ENCODE data around the gene MRPL1.

MRPL1 gene

DNA sequence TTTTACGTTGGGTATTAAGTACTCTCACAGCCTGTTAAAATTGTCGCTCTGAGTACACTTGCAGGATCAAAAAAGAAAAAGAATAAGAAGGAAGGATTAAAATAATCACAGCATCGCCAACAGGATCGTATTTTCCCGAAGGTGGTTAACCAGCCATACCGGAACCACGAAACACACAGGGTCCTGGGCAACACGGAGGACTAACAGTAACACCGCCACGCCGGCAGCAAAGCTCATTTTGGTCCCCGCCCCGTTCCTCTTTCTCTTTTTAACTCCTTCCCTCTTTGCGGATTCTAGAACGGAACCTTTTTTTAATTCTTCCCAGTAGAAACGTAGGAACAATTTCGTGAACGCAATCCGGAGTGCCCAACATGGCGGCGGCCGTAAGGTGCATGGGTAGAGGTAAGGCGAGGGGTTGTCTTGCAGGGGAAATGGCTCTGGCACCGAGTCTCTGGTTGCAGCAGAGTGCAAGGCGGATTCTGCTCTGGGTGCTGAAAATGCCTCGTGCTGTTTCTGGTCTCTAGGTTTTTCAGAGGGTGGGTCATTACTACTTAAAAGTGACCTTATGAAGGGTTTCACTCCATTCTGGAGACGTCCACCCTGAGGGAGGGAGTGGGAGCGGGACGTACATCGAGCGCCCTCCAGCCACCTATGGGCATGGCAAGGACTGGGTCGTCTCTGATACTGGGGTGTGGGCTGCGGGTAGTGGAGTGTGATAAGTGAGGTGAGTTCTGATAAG lies at the start of gene MRPL1:
Gene MRPL1, plus strand, starts transcription at position 353 of the 739 bp plus-strand sequence. Its CDS starts 19 bp downstream, at position 372.
- no peaks in the 10 kb centered on the region for H3K27me3 ChIP-seq (ENCODE audit: insufficient read depth, low read length)
- H3K4me1 ChIP-seq (ENCODE audit: control insufficient read depth, insufficient read depth, low read length, unreplicated experiment): peaks cover 18% of the 10 kb centered on the region
- peak within 1 kb of the TSS; percentile 96 for H3K27ac ChIP-seq (ENCODE audit: low read depth, low read length)
- no peaks in the 10 kb centered on the region for H3K36me3 ChIP-seq (ENCODE audit: insufficient read depth, low read length)
- peaks cover 40% of the 10 kb centered on the region for H3K79me2 ChIP-seq (ENCODE audit: control insufficient read depth, insufficient read depth, low read length, unreplicated experiment)
- H2AFZ ChIP-seq (ENCODE audit: low read length, unreplicated experiment): peak within 1 kb of the TSS; percentile 89
- H3K4me3 ChIP-seq (ENCODE audit: low read depth, low read length): peak within 1 kb of the TSS; percentile 98

DNA sequence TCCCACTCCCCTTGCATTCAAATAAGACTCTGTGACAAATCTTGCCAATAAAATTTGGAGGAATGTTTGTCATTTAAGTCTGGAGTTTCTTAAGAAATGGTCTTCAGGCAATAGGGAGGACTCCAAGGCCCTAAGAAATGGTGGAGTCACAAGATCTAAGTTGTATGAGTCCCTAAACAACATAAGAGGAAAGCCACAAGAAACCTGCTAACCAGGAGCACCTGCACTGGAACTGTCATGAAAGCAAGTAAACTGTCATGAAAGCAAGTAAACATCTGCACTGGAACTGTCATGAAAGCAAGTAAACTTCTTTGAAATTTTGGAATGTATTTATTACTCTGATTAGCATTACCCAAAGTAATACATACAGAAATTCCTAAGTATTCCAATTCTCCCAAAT lies 47.0 kb upstream of the MRPL1 start:
- Histone ChIP-seq H3K79me2 (ENCODE audit: control insufficient read depth, insufficient read depth, low read length, unreplicated experiment) (peaks cover 65% of the 10 kb centered on the region), H3K36me3 (ENCODE audit: insufficient read depth, low read length) (no peaks in the 10 kb centered on the region), H3K4me1 (ENCODE audit: control insufficient read depth, insufficient read depth, low read length, unreplicated experiment) (peaks cover 4% of the 10 kb centered on the region), H2AFZ (ENCODE audit: low read length, unreplicated experiment) (no peak overlapping the region), H3K27me3 (ENCODE audit: insufficient read depth, low read length) (no peaks in the 10 kb centered on the region), H3K27ac (ENCODE audit: low read depth, low read length) (no peak overlapping the region), H3K4me3 (ENCODE audit: low read depth, low read length) (no peak overlapping the region)

DNA sequence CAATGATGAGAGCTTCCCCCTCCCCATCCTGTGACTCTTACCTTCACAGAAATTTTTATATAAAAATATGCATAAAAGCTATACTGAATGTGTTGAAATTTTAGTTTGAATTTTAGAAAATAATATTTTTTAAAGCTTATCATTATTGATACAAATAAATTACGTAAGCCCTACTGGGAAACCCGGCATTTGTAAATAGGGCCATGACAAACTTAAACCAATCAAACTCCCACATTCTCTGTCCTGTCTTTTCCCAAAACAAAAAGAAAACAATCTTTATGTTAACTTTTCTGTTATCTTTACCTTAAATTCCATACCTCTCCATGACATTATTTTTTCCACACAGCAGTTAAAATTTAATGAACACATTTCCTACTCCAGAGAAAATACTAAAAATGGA lies 46.1 kb upstream of the MRPL1 start:
- Histone ChIP-seq H3K27ac (ENCODE audit: low read depth, low read length) (no peak overlapping the region), H3K4me1 (ENCODE audit: control insufficient read depth, insufficient read depth, low read length, unreplicated experiment) (peaks cover 11% of the 10 kb centered on the region), H3K36me3 (ENCODE audit: insufficient read depth, low read length) (no peaks in the 10 kb centered on the region)

DNA sequence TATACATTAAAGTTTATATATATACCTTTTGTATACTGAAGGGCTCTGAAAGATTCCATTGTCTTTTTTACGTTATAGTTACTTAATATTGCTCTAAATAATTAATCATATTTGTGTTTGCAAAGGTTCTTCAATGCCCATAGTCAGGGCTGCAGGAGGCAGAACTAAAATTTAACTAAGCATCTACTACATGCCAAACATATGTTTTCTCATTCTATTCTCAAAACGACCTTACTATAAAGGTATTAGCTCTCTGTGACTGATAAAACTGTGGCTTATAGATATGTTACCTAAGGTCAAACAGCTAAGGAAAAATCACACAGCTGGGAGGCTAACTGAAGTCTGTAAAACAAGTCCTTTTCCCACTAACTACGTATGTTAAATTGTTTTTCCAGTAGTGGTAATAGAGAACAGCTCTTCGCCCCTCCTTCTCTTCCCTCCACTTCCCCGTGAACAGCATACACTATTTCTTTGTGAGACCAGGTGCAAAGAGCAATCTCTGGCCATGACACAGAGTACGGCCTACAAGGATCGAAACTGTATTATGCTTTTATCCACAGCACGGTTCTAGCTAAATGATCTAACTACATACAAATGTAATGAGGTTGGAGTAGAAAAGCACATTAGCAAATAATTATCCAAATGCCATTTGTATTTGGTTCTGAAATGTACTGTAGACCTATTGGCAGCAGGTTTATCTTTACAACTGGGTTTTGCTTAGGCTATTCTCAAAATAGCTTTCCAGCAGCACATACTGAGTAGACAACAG lies 45.1 kb upstream of the MRPL1 start:
- peak overlapping the region; percentile 97 for H3K4me3 ChIP-seq (ENCODE audit: low read depth, low read length)
- peaks cover 16% of the 10 kb centered on the region for H3K4me1 ChIP-seq (ENCODE audit: control insufficient read depth, insufficient read depth, low read length, unreplicated experiment)
- no peaks in the 10 kb centered on the region for H3K36me3 ChIP-seq (ENCODE audit: insufficient read depth, low read length)
- H3K27ac ChIP-seq (ENCODE audit: low read depth, low read length): peak overlapping the region; percentile 64
- peaks cover 54% of the 10 kb centered on the region for H3K79me2 ChIP-seq (ENCODE audit: control insufficient read depth, insufficient read depth, low read length, unreplicated experiment)
- peak overlapping the region; percentile 20 for H2AFZ ChIP-seq (ENCODE audit: low read length, unreplicated experiment)
- no peaks in the 10 kb centered on the region for H3K27me3 ChIP-seq (ENCODE audit: insufficient read depth, low read length)

More for the DNA sequence above, 46.1 kb upstream of the MRPL1 start:
- peaks cover 60% of the 10 kb centered on the region for H3K79me2 ChIP-seq (ENCODE audit: control insufficient read depth, insufficient read depth, low read length, unreplicated experiment)
- H2AFZ ChIP-seq (ENCODE audit: low read length, unreplicated experiment): no peak overlapping the region
- H3K4me3 ChIP-seq (ENCODE audit: low read depth, low read length): no peak overlapping the region
- no peaks in the 10 kb centered on the region for H3K27me3 ChIP-seq (ENCODE audit: insufficient read depth, low read length)

DNA sequence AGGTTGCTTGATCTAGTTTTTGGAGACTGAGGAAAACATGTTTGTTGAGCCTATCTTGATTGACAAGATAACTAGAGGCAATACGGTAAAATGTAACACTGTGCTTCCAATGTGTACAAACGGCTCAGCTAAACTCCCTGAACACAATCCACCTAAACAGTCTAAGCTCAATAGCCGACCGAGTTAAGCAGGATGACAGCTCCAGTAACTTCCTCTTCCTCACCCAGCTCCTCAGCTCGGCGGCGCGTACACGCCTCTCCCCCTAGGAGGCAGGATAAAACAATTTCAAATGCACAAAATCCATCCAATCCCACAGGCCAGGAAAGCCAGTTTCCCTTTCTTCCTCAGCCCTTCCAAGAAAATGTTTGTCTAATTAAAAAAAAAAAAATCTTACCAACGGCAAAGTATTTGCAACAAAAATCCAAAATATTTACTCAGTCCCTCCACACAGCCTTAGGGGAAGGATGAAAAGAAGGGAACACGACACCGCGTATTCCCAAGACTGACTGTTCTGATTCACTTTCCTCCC lies 44.5 kb upstream of the MRPL1 start:
- peak overlapping the region; percentile 64 for H3K27ac ChIP-seq (ENCODE audit: low read depth, low read length)
- H2AFZ ChIP-seq (ENCODE audit: low read length, unreplicated experiment): peak overlapping the region; percentile 84
- H3K4me3 ChIP-seq (ENCODE audit: low read depth, low read length): peak overlapping the region; percentile 97
- H3K4me1 ChIP-seq (ENCODE audit: control insufficient read depth, insufficient read depth, low read length, unreplicated experiment): peaks cover 16% of the 10 kb centered on the region
- peaks cover 49% of the 10 kb centered on the region for H3K79me2 ChIP-seq (ENCODE audit: control insufficient read depth, insufficient read depth, low read length, unreplicated experiment)
- H3K36me3 ChIP-seq (ENCODE audit: insufficient read depth, low read length): no peaks in the 10 kb centered on the region
- no peaks in the 10 kb centered on the region for H3K27me3 ChIP-seq (ENCODE audit: insufficient read depth, low read length)

DNA sequence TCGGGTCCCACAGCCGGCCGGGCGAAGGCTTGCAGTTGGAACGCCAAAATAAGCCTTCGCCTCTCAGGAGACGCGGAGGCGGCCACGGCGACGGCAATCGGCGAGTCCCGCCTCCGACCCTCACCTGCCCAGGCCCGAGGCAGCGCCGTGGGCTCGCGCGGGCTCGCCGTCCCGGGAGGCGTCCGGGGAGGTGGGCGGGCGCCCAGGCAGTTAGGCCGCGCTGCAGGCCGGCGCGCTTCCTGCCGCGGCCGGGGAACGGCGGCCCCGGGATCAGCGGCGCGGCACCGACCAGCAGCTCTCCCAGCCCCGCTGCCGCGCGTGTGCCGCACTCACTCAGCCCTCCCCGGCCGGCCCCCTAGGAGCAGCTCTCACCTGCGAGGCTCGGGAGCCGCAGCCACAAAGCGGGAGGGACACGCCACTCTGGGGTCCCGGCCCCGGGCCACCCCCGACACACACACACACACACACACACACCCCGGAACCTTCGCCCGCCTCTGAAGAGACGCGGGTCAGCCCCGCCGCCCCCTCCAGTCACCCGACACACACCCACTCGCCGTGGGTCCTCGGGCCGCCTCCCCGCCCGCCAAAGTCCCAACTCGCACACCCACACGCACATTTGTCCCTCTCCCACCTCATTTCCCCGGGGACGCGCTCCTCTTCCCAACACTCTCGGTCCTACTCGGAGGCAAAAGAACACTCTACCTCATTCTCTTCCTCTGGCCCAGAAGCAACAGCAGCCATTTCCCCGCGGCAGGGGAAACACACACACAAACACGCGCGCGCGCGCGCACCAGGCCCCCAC lies 43.8 kb upstream of the MRPL1 start, which contains the start of gene CNOT6L:
Gene CNOT6L, minus strand, starts transcription at position 767 of the 802 bp plus-strand sequence. Its CDS starts 60 bp downstream, at position 707.
- H3K4me1 ChIP-seq (ENCODE audit: control insufficient read depth, insufficient read depth, low read length, unreplicated experiment): peaks cover 16% of the 10 kb centered on the region
- H3K36me3 ChIP-seq (ENCODE audit: insufficient read depth, low read length): no peaks in the 10 kb centered on the region

DNA sequence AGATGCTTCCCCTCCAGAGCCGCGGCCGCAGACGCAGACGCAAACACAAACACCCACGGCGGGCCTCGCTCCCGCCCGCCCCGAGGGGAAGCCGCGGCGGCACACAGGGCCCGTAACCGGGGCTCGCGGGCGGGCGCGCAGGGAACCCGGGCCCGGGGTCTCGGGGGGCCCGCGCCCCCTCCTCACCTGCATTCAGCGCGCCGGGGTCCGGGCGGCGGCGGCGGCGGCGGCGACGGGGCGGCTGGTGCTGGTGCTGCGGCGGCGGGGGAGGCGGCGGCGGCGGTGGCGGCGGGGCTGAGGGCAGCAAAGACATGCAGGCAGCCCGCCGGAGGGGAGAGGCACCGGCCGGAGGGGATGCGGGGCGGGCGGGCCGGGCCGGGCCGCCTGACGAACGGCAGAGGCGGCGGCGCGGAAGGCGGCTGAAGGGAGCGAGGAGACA lies 43.2 kb upstream of the MRPL1 start:
- peak overlapping the region; percentile 84 for H2AFZ ChIP-seq (ENCODE audit: low read length, unreplicated experiment)
- no peaks in the 10 kb centered on the region for H3K27me3 ChIP-seq (ENCODE audit: insufficient read depth, low read length)
- H3K4me1 ChIP-seq (ENCODE audit: control insufficient read depth, insufficient read depth, low read length, unreplicated experiment): peaks cover 16% of the 10 kb centered on the region
- H3K27ac ChIP-seq (ENCODE audit: low read depth, low read length): peak overlapping the region; percentile 76
- peaks cover 39% of the 10 kb centered on the region for H3K79me2 ChIP-seq (ENCODE audit: control insufficient read depth, insufficient read depth, low read length, unreplicated experiment)
- peak overlapping the region; percentile 97 for H3K4me3 ChIP-seq (ENCODE audit: low read depth, low read length)
- no peaks in the 10 kb centered on the region for H3K36me3 ChIP-seq (ENCODE audit: insufficient read depth, low read length)

More for the DNA sequence above, 43.8 kb upstream of the MRPL1 start, which contains the start of gene CNOT6L:
- Histone ChIP-seq H3K27ac (ENCODE audit: low read depth, low read length) (peak within 1 kb of the TSS; percentile 76), H3K79me2 (ENCODE audit: control insufficient read depth, insufficient read depth, low read length, unreplicated experiment) (peaks cover 45% of the 10 kb centered on the region), H3K4me3 (ENCODE audit: low read depth, low read length) (peak within 1 kb of the TSS; percentile 97), H2AFZ (ENCODE audit: low read length, unreplicated experiment) (peak within 1 kb of the TSS; percentile 95), H3K27me3 (ENCODE audit: insufficient read depth, low read length) (no peaks in the 10 kb centered on the region)

DNA sequence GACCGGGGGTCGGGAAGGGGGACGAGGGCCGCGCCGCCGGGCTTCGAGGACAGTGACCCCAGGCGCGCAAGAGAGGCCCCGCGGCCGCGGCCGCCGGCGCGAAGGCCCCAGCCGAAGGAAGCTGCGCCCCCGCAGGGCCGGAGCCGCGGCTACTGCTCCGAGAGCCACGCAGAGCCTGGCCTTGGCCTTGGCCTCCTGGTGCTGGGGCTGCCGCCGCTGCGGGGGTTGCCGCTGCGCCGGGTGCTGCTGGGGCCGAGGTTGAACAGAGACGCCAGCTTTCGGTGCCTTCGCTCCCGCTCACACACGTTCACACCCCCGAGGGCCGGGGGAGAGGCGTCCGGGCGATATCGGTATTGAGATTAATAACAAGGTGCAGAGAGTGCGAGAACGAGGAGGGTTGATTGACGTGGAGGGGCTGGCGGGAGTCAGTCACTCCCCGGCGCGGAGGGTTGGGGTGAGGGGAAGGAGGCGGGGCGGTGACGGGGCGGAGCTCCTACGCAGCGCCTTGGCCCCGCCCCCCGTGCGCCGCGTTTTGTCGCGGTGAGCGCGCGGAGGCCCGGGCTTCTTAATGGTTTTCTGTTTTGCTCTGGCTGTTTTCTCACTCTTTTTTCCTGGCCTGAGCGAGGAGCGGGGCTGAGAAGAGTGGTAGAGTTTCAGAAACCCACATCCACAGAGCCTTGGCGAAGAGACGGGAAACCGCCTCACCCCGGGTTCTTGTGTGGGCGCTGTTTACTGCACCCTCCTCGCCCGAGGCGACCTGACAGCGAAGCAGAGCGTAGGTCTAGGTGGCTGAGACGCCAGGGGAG lies 42.6 kb upstream of the MRPL1 start:
- Histone ChIP-seq H3K4me3 (ENCODE audit: low read depth, low read length) (peak overlapping the region; percentile 97), H3K4me1 (ENCODE audit: control insufficient read depth, insufficient read depth, low read length, unreplicated experiment) (peaks cover 16% of the 10 kb centered on the region), H2AFZ (ENCODE audit: low read length, unreplicated experiment) (peak overlapping the region; percentile 95), H3K79me2 (ENCODE audit: control insufficient read depth, insufficient read depth, low read length, unreplicated experiment) (peaks cover 33% of the 10 kb centered on the region), H3K27me3 (ENCODE audit: insufficient read depth, low read length) (no peaks in the 10 kb centered on the region), H3K36me3 (ENCODE audit: insufficient read depth, low read length) (no peaks in the 10 kb centered on the region), H3K27ac (ENCODE audit: low read depth, low read length) (peak overlapping the region; percentile 76)

DNA sequence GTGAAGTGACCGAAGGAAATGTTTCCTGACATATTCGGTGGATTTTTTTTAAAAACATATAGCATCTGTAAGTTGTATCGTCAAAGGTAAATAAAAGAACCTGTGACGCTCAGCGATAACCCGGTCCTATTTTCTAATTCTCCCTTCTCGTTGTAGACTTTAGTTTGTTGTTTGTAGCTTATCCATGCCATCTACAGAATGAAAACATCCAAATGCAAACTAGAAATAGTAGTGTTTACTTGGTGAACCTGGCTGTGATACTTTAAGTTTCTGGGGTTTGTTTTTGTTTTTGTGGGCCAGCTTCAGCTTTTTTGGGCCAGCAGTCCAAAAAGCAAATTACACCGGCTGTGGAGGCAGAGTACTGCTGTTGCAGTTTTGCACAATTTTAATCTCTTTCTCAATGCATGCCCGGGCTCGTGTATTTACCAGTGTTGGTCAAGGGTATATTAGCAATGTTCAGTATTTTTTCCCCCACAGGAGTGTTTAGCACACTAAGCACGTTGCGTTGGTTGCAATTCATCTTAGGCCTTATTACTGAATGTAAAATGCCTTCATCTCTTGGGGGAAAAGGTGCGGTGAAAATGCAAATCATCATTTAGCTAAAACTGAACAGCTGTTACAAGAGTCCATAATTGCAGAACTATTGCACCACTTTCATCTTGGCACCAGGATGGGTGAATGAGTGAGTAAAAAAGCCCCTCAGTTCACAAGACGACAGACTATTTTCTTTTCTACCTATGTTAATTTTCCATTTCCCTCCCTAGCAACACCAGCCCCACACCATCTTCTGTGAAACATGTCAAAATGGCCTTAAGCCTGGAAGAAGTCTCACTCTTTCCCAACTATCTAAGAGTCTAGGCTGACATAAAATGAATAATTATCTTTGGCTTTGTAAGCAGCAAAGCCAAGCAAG lies 41.7 kb upstream of the MRPL1 start:
- H3K4me3 ChIP-seq (ENCODE audit: low read depth, low read length): peak overlapping the region; percentile 97
- peaks cover 24% of the 10 kb centered on the region for H3K79me2 ChIP-seq (ENCODE audit: control insufficient read depth, insufficient read depth, low read length, unreplicated experiment)
- H3K27ac ChIP-seq (ENCODE audit: low read depth, low read length): peak overlapping the region; percentile 76
- peaks cover 16% of the 10 kb centered on the region for H3K4me1 ChIP-seq (ENCODE audit: control insufficient read depth, insufficient read depth, low read length, unreplicated experiment)
- no peaks in the 10 kb centered on the region for H3K27me3 ChIP-seq (ENCODE audit: insufficient read depth, low read length)
- H2AFZ ChIP-seq (ENCODE audit: low read length, unreplicated experiment): peak overlapping the region; percentile 95
- H3K36me3 ChIP-seq (ENCODE audit: insufficient read depth, low read length): no peaks in the 10 kb centered on the region
